Loucy (cell line): ENCODE measurements around the gene UGT1A6.

Experiments used
- H2AFZ ChIP-seq: fragments of 200-600 bp; sonication (generic); 2 replicates; pipeline ENCODE4 v1.6.0; 2016; ENCODE audit warnings: antibody characterized with exemption, mild to moderate bottlenecking, low read length, moderate library complexity
- H3F3A ChIP-seq: fragments of 200-600 bp; 2 replicates; pipeline ENCODE4 v1.6.0; 2016; ENCODE audit warnings: antibody characterized with exemption, low read depth, mild to moderate bottlenecking
- H3K27me3 ChIP-seq: fragments of 200-600 bp; sonication (generic); 2 replicates; pipeline ENCODE4 v1.6.1; 2014; ENCODE audit warnings: low read length, mild to moderate bottlenecking; ENCODE audit not compliant: insufficient read depth, poor library complexity, severe bottlenecking
- H3K36me3 ChIP-seq: fragments of 200-600 bp; sonication (generic); 2 replicates; pipeline ENCODE4 v1.6.1; 2016; ENCODE audit warnings: low read length; ENCODE audit not compliant: insufficient read depth
- H3K4me1 ChIP-seq: fragments of 200-600 bp; sonication (generic); 2 replicates; pipeline ENCODE4 v1.5.1; 2014; ENCODE audit warnings: low read length, mild to moderate bottlenecking; ENCODE audit not compliant: insufficient read depth, poor library complexity, severe bottlenecking
- H3K4me2 ChIP-seq: fragments of 200-600 bp; sonication (generic); 2 replicates; pipeline ENCODE4 v1.6.0; 2014; ENCODE audit warnings: antibody characterized with exemption, low read length, low read depth, mild to moderate bottlenecking; ENCODE audit not compliant: poor library complexity, severe bottlenecking
- H3K4me3 ChIP-seq: fragments of 200-600 bp; sonication (generic); 2 replicates; pipeline ENCODE4 v1.5.1; 2014; ENCODE audit warnings: low read length, mild to moderate bottlenecking, mixed read lengths; ENCODE audit not compliant: poor library complexity, severe bottlenecking
- H3K79me2 ChIP-seq: fragments of 200-600 bp; sonication (generic); 2 replicates; pipeline ENCODE4 v1.6.1; 2014; ENCODE audit warnings: low read length; ENCODE audit not compliant: insufficient read depth
- H3K9ac ChIP-seq: fragments of 200-600 bp; sonication (generic); 2 replicates; pipeline ENCODE4 v1.6.0; 2014; ENCODE audit warnings: mild to moderate bottlenecking, low read depth, low read length, moderate library complexity; ENCODE audit not compliant: poor library complexity, severe bottlenecking
- H3K9me2 ChIP-seq: fragments of 200-600 bp; sonication (generic); replicated peaks from 2 replicates; pipeline ENCODE4 v1.6.1; 2016; ENCODE audit warnings: low read depth, low read length, mixed read lengths
- H3K9me3 ChIP-seq: fragments of 200-600 bp; sonication (generic); 2 replicates; pipeline ENCODE4 v1.6.1; 2014; ENCODE audit warnings: mild to moderate bottlenecking, antibody characterized with exemption, low read length, low read depth; ENCODE audit not compliant: insufficient read depth
- H4K20me1 ChIP-seq: fragments of 200-600 bp; sonication (generic); 2 replicates; pipeline ENCODE4 v1.6.0; 2014; ENCODE audit warnings: antibody characterized with exemption, low read length, mild to moderate bottlenecking; ENCODE audit not compliant: insufficient read depth, poor library complexity, severe bottlenecking
- CTCF ChIP-seq: fragments of 200-600 bp; sonication (generic); conservative IDR thresholded peaks from 2 replicates; pipeline ENCODE4 v1.5.1; 2014; ENCODE audit warnings: mild to moderate bottlenecking, antibody characterized with exemption, low read length
- EZH2phosphoT487 ChIP-seq: fragments of 200-600 bp; IDR thresholded peaks from 2 replicates; pipeline ENCODE4 v1.6.1; 2018; ENCODE audit warnings: antibody characterized with exemption, mild to moderate bottlenecking, moderate library complexity, borderline replicate concordance

UGT1A6 gene

GRCh38 chr2:233754872-233755611 lies 62.4 kb downstream of the UGT1A6 start:
- Histone ChIP-seq H3K79me2 (no peaks in the 10 kb centered on the region), H3K36me3 (no peaks in the 10 kb centered on the region), H3K9me3 (no peaks in the 10 kb centered on the region), H3K4me3 (no peak overlapping the region), H3K4me1 (no peaks in the 10 kb centered on the region), H3K27me3 (no peaks in the 10 kb centered on the region), H2AFZ (no peak overlapping the region), H3F3A (no peaks in the 10 kb centered on the region), H3K9ac (no peak overlapping the region), H4K20me1 (no peaks in the 10 kb centered on the region), H3K9me2 (no peaks in the 10 kb centered on the region), H3K4me2 (no peak overlapping the region)
- no peak for TF ChIP-seq CTCF
- TF ChIP-seq EZH2phosphoT487: no peak

- Histone ChIP-seq H3K9me2 (no peaks in the 10 kb centered on the region), H4K20me1 (no peaks in the 10 kb centered on the region), H3K4me2 (no peak overlapping the region), H3K79me2 (no peaks in the 10 kb centered on the region), H3K4me3 (no peak overlapping the region), H3K9me3 (no peaks in the 10 kb centered on the region), H3K4me1 (no peaks in the 10 kb centered on the region), H2AFZ (no peak overlapping the region), H3K27me3 (no peaks in the 10 kb centered on the region), H3F3A (no peaks in the 10 kb centered on the region), H3K36me3 (no peaks in the 10 kb centered on the region), H3K9ac (no peak overlapping the region)
- TF ChIP-seq CTCF: no peak
- TF ChIP-seq EZH2phosphoT487: no peak
Measured at GRCh38 chr2:233756429-233757081, 63.9 kb downstream of the UGT1A6 start.

DNA sequence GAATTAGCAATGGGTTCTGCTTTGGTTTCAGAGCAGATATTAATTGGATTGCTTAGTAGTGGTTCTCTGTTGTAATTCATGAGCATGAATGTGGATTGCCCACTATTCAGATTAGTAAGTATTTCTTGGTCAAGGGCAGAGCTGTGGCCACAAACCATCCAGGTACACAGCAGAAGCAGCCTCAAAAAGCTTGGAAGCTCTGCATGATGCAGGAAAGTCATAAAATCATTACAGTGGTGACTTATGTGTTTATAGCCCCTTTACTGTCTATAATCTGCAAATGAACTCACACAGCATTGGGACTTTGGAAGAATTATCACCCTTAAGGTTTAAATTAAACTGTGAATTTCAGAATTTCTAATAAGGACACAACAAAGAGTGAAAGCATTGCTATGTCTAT lies 65.5 kb downstream of the UGT1A6 start:
- no peaks in the 10 kb centered on the region for H3K79me2 ChIP-seq
- TF ChIP-seq EZH2phosphoT487 (no peak), CTCF (no peak)
- no peaks in the 10 kb centered on the region for H3F3A ChIP-seq
- no peaks in the 10 kb centered on the region for H4K20me1 ChIP-seq
- no peaks in the 10 kb centered on the region for H3K9me3 ChIP-seq
- H3K27me3 ChIP-seq: no peaks in the 10 kb centered on the region
- H3K9ac ChIP-seq: no peak overlapping the region
- H2AFZ ChIP-seq: no peak overlapping the region
- H3K36me3 ChIP-seq: no peaks in the 10 kb centered on the region
- no peaks in the 10 kb centered on the region for H3K9me2 ChIP-seq
- no peak overlapping the region for H3K4me2 ChIP-seq
- H3K4me3 ChIP-seq: no peak overlapping the region
- H3K4me1 ChIP-seq: no peaks in the 10 kb centered on the region
